Right lobe of liver (tissue), 6 donors: ENCODE measurements around the gene PDE6A. TPM values are rescaled to one million over a fixed set of nuclear protein-coding genes. Genes with fewer than 3 reads are reported as not detected.

Source experiments
- ATAC-seq, 4 donors: fragments of 200-7000 bp; cut with Tn5 transposase; one replicate each; pipeline ENCODE4 v1.9.1; 2020; ENCODE audit warnings: mild to moderate bottlenecking in 4 of 4, moderate library complexity in 4 of 4
- DNase-seq, 3 donors: peaks; one replicate each; pipeline ENCODE4 v3.0.0-alpha.2; 2020
- H3K27ac ChIP-seq, 3 donors: fragments of 200-600 bp; one replicate each; pipeline ENCODE4 v1.8.0; 2022
- H3K27me3 ChIP-seq, 2 donors: fragments of 200-600 bp; one replicate each; pipeline ENCODE4 v1.8.0; 2022
- H3K36me3 ChIP-seq, 4 donors: fragments of 200-600 bp; sonication (generic) in 1 of 4; one replicate each; pipeline versions ENCODE4 v1.5.1 to v1.8.0; 2017 to 2022; ENCODE audit warnings: control low read depth in 1 of 4
- H3K4me1 ChIP-seq, 4 donors: fragments of 200-600 bp; sonication (generic) in 1 of 4; one replicate each; pipeline versions ENCODE4 v1.5.1 to v1.8.0; 2017 to 2022; ENCODE audit warnings: control low read depth in 1 of 4
- H3K4me3 ChIP-seq, 3 donors: fragments of 200-600 bp; one replicate each; pipeline ENCODE4 v1.8.0; 2022
- H3K9me3 ChIP-seq, 4 donors: fragments of 200-600 bp; sonication (generic) in 1 of 4; one replicate each; pipeline versions ENCODE4 v1.5.1 to v1.8.0; 2017 to 2022; ENCODE audit warnings: control low read depth in 1 of 4
- POLR2A ChIP-seq: fragments of 450-650 bp; IDR thresholded peaks from one replicate; pipeline ENCODE4 v1.6.1; 2017; ENCODE audit warnings: antibody characterized with exemption, mild to moderate bottlenecking
- WGBS: methylation state at CpG from one replicate; pipeline ENCODE4 v1.1.6; 2018; ENCODE audit warnings: low coverage, low lambda C conversion rate; ENCODE audit not compliant: insufficient coverage; ENCODE audit errors: missing lambda C conversion rate; 5-methylcytosine and 5-hydroxymethylcytosine counted together
- intact Hi-C, 2 donors: fragments of 100-400 bp; cut with DNase I; formaldehyde crosslinking; loops; one replicate each; pipeline versions ENCODE4 v1.11.2 to v1.14.1; 2022
- total RNA-seq, 6 experiments: library from RNA; depleted of rRNA in 2 of 6; stranded (reverse); fragments of >200 nt in 2 of 6; fragmentation: NEBNext Ultra II Directional in 3 of 6; extraction: Animal tissue kit (Norgen Biotek cat#: 25700) in 3 of 6; gene quantifications; one replicate each; pipeline versions ENCODE4 v1.1.0 to v1.2.4, GENCODE V29; 2016 to 2023
- TF ChIP-seq, protein P1 (sequence below), 4 donors: fragments of 200-600 bp in 3 of 4; fragments of 450-650 bp in 1 of 4; IDR thresholded peaks; one replicate each; pipeline versions ENCODE4 v1.5.1 to v1.8.0; 2016 to 2022; ENCODE audit warnings: antibody characterized with exemption in 4 of 4, mild to moderate bottlenecking in 2 of 4
- donor health status: DM: no; HTN: yes; CAD: no.
- donor health status: DM: no; HTN: no; CAD: no.
- donor health status: DM: no; HTN: no; CAD: no.
- donor health status: DM: no; HTN: yes; CAD: no.
- donor health status: DM: no; HTN: yes; CAD: no.

Gene PDE6A
- total RNA-seq, 6 experiments from 2014 or later, result not detected

DNA sequence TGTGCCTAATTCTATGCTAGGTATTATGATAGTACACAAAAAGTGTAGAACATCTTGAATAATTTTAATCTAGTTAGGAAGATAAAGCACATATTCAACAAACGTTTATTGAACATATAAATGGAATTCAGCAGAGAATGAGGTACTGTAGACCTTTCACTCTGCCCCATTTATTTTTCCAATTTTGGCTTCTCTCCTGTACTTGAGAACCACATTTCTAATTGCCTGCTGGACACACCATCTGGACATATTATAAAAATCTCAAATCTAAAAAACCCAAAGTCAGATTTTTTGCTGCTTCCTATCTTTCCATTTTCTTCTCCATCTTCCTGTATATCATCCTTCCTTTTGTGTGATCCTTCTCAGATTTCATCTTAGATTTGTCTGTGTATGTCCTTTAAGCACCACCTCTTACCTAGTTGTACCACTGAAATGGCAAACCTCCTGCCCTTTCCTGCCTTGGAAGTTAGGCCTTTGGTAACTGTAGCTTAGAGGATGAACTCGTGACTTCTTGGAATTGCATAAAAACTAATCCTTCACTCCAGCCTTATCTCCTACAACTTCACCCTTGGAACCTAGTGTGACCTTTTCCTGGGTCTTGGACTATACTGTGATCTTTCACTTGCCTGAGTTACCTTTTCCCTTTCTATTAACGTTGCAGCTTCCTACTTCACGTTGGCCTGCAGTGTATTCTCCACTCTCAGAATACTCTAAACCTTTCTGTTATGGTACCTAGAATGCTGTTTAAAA lies 24.8 kb upstream of the PDE6A start:
- DNase-seq, result no peak
- Histone ChIP-seq H3K4me1 (no peaks in the 10 kb centered on the region), H3K27ac (no peak overlapping the region), H3K36me3 (no peaks in the 10 kb centered on the region), H3K9me3 (no peaks in the 10 kb centered on the region), H3K27me3 (no peaks in the 10 kb centered on the region), H3K4me3 (no peak overlapping the region)
- ATAC-seq, result no peak
- 79% methylated on average over 4 of the region's 4 CpGs for WGBS
- intact Hi-C loops, result no loop called here
- TF ChIP-seq, protein P1, sequence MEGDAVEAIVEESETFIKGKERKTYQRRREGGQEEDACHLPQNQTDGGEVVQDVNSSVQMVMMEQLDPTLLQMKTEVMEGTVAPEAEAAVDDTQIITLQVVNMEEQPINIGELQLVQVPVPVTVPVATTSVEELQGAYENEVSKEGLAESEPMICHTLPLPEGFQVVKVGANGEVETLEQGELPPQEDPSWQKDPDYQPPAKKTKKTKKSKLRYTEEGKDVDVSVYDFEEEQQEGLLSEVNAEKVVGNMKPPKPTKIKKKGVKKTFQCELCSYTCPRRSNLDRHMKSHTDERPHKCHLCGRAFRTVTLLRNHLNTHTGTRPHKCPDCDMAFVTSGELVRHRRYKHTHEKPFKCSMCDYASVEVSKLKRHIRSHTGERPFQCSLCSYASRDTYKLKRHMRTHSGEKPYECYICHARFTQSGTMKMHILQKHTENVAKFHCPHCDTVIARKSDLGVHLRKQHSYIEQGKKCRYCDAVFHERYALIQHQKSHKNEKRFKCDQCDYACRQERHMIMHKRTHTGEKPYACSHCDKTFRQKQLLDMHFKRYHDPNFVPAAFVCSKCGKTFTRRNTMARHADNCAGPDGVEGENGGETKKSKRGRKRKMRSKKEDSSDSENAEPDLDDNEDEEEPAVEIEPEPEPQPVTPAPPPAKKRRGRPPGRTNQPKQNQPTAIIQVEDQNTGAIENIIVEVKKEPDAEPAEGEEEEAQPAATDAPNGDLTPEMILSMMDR (IDR thresholded peaks at IDR 0.05), result no peak
- no peak for TF ChIP-seq POLR2A

DNA sequence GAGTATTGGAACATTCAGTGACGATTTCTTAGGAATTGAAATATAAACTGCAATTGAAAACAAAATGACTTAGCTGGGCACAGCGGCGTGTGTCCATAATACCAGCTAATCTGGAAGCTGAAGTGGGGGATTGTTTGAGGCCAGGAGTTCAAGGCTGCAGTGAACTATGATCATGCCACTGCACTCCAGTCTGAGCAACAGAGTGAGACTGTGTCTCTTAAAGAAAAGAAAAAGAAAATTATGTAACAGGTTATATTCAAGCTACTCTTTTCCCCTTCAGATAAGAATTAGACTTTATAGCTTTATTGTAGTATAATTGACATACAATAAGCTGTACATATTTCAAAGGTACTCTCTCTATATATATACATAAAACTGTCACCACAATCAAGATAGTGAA lies 22.4 kb upstream of the PDE6A start:
- H3K27ac ChIP-seq, result no peak overlapping the region
- intact Hi-C loops, result no loop called here

DNA sequence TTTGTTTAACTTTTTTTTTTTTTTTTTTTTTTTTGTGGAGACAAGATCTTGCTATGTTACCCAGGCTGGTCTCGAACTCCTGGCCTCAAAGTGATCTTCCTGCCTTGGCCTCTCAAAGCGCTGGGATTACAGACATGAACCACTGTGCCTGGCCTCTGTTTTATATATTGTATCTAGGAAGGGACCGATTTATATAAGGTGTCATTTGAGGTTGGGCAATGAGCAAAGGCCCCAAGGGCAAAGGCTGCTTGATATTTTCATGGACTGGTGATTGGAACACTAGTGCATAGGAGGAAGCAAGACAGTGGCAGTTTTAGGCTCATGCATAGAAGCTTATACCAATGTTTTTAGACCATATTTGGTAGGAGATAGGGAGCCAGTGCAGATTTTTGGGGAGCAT lies 19.1 kb upstream of the PDE6A start:
- DNase-seq (no peak), ATAC-seq (no peak)
- Histone ChIP-seq H3K4me3 (no peak overlapping the region), H3K27ac (no peak overlapping the region), H3K36me3 (no peaks in the 10 kb centered on the region), H3K9me3 (no peaks in the 10 kb centered on the region), H3K27me3 (no peaks in the 10 kb centered on the region), H3K4me1 (peaks cover 0 to 8% (median 2%) of the 10 kb centered on the region in 4 donors)
- intact Hi-C loops, result no loop called here
- TF ChIP-seq, protein P1 (IDR thresholded peaks at IDR 0.05), result no peak
- TF ChIP-seq POLR2A, result no peak
- 100% methylated on average over 1 of the region's 3 CpGs for WGBS

More for the DNA sequence above, 22.4 kb upstream of the PDE6A start:
- WGBS, result 59% methylated on average over 3 of the region's 3 CpGs
- DNase-seq, result no peak
- Histone ChIP-seq H3K9me3 (no peaks in the 10 kb centered on the region), H3K36me3 (no peaks in the 10 kb centered on the region), H3K4me1 (no peaks in the 10 kb centered on the region), H3K4me3 (no peak overlapping the region), H3K27me3 (no peaks in the 10 kb centered on the region)
- TF ChIP-seq, protein P1 (IDR thresholded peaks at IDR 0.05), result no peak
- no peak for TF ChIP-seq POLR2A
- no peak for ATAC-seq

DNA sequence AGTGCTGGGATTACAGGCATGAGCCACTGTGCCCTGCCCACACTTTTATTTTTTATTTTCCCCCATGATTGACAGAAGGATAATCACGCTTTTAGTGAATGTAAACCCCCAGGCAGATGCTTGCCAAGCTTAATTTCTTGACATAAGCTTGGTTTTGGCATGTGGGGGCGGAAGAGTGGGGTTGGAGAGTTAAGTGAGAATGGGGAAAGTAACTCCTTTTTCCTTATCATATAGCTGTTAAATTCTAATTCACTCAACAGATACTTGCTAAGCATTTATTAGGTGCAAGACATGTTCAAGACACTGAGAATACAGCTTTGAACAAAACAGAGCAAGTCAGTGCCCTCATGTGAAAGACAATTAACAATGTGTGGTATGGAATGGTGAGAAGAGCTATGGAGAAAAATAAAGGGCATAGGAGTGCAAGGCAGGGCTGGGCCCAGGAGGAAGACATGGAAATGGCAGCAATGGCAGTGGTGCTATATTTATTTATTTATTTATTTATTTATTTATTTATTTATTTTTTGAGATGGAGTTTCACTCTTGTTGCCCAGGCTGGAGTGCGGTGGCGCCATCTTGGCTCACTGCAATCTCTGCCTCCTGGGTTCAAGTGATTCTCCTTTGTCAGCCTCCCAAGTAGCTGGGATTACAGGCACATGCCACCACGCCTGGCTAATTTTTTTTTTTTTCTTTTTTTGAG lies 18.2 kb upstream of the PDE6A start:
- WGBS, result 85% methylated on average over 4 of the region's 5 CpGs
- TF ChIP-seq POLR2A, result no peak
- TF ChIP-seq, protein P1 (IDR thresholded peaks at IDR 0.05), result no peak
- no peak for ATAC-seq
- Histone ChIP-seq H3K9me3 (no peaks in the 10 kb centered on the region), H3K4me3 (no peak overlapping the region), H3K27ac (no peak overlapping the region), H3K27me3 (no peaks in the 10 kb centered on the region), H3K4me1 (peaks cover 0 to 8% (median 2%) of the 10 kb centered on the region in 4 donors), H3K36me3 (no peaks in the 10 kb centered on the region)
- no peak for DNase-seq
- intact Hi-C loops, result no loop called here
